ENCODE measurements around the gene RNF208. TPM values are rescaled to one million over a fixed set of nuclear protein-coding genes. Genes with fewer than 3 reads are reported as not detected.

Gene RNF208
- total and polyA plus RNA-seq, 2 experiments from 2014 or later, result 1.4 to 5.6 TPM

GRCh38 chr9:137224830-137225694 is 3.0 kb upstream of the RNF208 start, which contains the start of gene CYSRT1:
TSS of gene CYSRT1 (plus strand) at chr9:137225174. CDS start at chr9:137225622, 448 bp downstream.
- H3K36me3 Mint-ChIP-seq (ENCODE audit: low read depth), result no peaks in the 10 kb centered on the region
- Histone ChIP-seq H4K20me1 (replicated peaks; ENCODE audit: insufficient read depth) (no peaks in the 10 kb centered on the region), H3K9me2 (ENCODE audit: insufficient read depth) (no peaks in the 10 kb centered on the region), H2AFZ (no peak within 1 kb of the TSS), H3K4me2 (peak within 1 kb of the TSS; percentile 99), H3K4me1 (ENCODE audit: insufficient read depth) (no peaks in the 10 kb centered on the region; the same call in 1 of the 2 replicates), H3K4me3 (peak within 1 kb of the TSS; percentile 94), H3F3A (replicated peaks; ENCODE audit: low read depth) (0 out of 2 replicates have a peak, but pooled peaks cover 6% of the 10 kb centered on the region), H3K36me3 (ENCODE audit: insufficient read depth) (no peaks in the 10 kb centered on the region), H3K27ac (ENCODE audit: low read depth) (no peak within 1 kb of the TSS), H3K79me2 (replicated peaks; ENCODE audit: insufficient read depth) (no peaks in the 10 kb centered on the region), H3K27me3 (ENCODE audit: insufficient read depth) (peaks cover 9% of the 10 kb centered on the region; the same call in 1 of the 2 replicates)
- DNase-seq (ENCODE audit: low spot score), result no peak
- ATAC-seq, result no peak
- no peak for TF ChIP-seq NANOG (IDR thresholded peaks at IDR 0.05; ENCODE audit: borderline replicate concordance)
- no peak for TF ChIP-seq ZNF114 (CRISPR knock-in tag; IDR thresholded peaks at IDR 0.05)
- H3K9me3 Mint-ChIP-seq, result no peaks in the 10 kb centered on the region
- peaks cover 2% of the 10 kb centered on the region; the same call in 2 of the 3 replicates for H3K4me1 Mint-ChIP-seq
- no peak within 1 kb of the TSS for H3K27ac Mint-ChIP-seq
- H3K4me3 Mint-ChIP-seq, result peak within 1 kb of the TSS; percentile 70
- peaks cover 3% of the 10 kb centered on the region for H3K27me3 Mint-ChIP-seq (ENCODE audit: insufficient read depth, low read depth, poor library complexity)

GRCh38 chr9:137223078-137223970 is 1.3 kb upstream of the RNF208 start:
- peaks cover 9% of the 10 kb centered on the region; the same call in 1 of the 2 replicates for H3K27me3 ChIP-seq (ENCODE audit: insufficient read depth)
- Mint-ChIP-seq H3K4me3 (peak overlapping the region; percentile 70), H3K36me3 (ENCODE audit: low read depth) (no peaks in the 10 kb centered on the region), H3K27me3 (ENCODE audit: insufficient read depth, low read depth, poor library complexity) (peaks cover 3% of the 10 kb centered on the region), H3K9me3 (no peaks in the 10 kb centered on the region), H3K27ac (no peak overlapping the region), H3K4me1 (peaks cover 4% of the 10 kb centered on the region; the same call in 2 of the 3 replicates)
- DNase-seq (ENCODE audit: low spot score), result peak; percentile 98
- 0 out of 2 replicates have a peak, but pooled peaks cover 6% of the 10 kb centered on the region for H3F3A ChIP-seq (replicated peaks; ENCODE audit: low read depth)
- no peaks in the 10 kb centered on the region for H4K20me1 ChIP-seq (replicated peaks; ENCODE audit: insufficient read depth)
- H3K4me1 ChIP-seq (ENCODE audit: insufficient read depth), result peaks cover 3% of the 10 kb centered on the region; the same call in 1 of the 2 replicates
- peak overlapping the region; percentile 83 for H2AFZ ChIP-seq
- peak overlapping the region; percentile 99 for H3K4me2 ChIP-seq
- H3K27ac ChIP-seq (ENCODE audit: low read depth), result peak overlapping the region; percentile 76; the same call in 1 of the 2 replicates
- ATAC-seq, result peak; percentile 53
- H3K4me3 ChIP-seq, result peak overlapping the region; percentile 94
- H3K79me2 ChIP-seq (replicated peaks; ENCODE audit: insufficient read depth), result no peaks in the 10 kb centered on the region
- H3K9me2 ChIP-seq (ENCODE audit: insufficient read depth), result no peaks in the 10 kb centered on the region
- no peaks in the 10 kb centered on the region for H3K36me3 ChIP-seq (ENCODE audit: insufficient read depth)
- no peak for TF ChIP-seq EZH2 (IDR thresholded peaks at IDR 0.05; ENCODE audit: low read depth, unreplicated experiment)
- no peak for TF ChIP-seq JUNB (IDR thresholded peaks at IDR 0.05; ENCODE audit: unreplicated experiment)
- TF ChIP-seq EZH2phosphoT487 (IDR thresholded peaks at IDR 0.05; ENCODE audit: unreplicated experiment), result no peak
- TF ChIP-seq REST (IDR thresholded peaks at IDR 0.05; ENCODE audit: unreplicated experiment), result no peak
- TF ChIP-seq ZNF331 (CRISPR knock-in tag; IDR thresholded peaks at IDR 0.05; ENCODE audit: low read depth), result no peak
- TF ChIP-seq ETS1 (IDR thresholded peaks at IDR 0.05), result peak; percentile 68
- TF ChIP-seq NANOG (IDR thresholded peaks at IDR 0.05; ENCODE audit: borderline replicate concordance), result no peak
- no peak for TF ChIP-seq ZNF114 (CRISPR knock-in tag; IDR thresholded peaks at IDR 0.05)
- TF ChIP-seq CTCF (conservative IDR thresholded peaks at IDR 0.05; ENCODE audit: low read depth in 2 of 2), result no peak
- TF ChIP-seq POLR2AphosphoS5 (IDR thresholded peaks at IDR 0.05; ENCODE audit: low read depth), result peak; percentile 54
- TF ChIP-seq CREB1 (CRISPR knock-in tag; IDR thresholded peaks at IDR 0.05; ENCODE audit: low read depth), result peak; percentile 54; the same call in 1 of the 2 replicates

All from GM23338 (cell line).